HG03575 (cell line): ENCODE data around the gene MIB1.
"Not testable (repeated sequence)": the region's sequence is repeated elsewhere in the genome, so short reads cannot be mapped to it uniquely, and the experiment has no call there.

Experiments
- ATAC-seq: cut with Tn5 transposase; IDR thresholded peaks from one replicate; pipeline ENCODE4 v1.9.1; 2021; ENCODE audit not compliant: unreplicated experiment, insufficient number of reproducible peaks, low FRiP score; ENCODE audit errors: extremely low read depth

MIB1 gene

DNA sequence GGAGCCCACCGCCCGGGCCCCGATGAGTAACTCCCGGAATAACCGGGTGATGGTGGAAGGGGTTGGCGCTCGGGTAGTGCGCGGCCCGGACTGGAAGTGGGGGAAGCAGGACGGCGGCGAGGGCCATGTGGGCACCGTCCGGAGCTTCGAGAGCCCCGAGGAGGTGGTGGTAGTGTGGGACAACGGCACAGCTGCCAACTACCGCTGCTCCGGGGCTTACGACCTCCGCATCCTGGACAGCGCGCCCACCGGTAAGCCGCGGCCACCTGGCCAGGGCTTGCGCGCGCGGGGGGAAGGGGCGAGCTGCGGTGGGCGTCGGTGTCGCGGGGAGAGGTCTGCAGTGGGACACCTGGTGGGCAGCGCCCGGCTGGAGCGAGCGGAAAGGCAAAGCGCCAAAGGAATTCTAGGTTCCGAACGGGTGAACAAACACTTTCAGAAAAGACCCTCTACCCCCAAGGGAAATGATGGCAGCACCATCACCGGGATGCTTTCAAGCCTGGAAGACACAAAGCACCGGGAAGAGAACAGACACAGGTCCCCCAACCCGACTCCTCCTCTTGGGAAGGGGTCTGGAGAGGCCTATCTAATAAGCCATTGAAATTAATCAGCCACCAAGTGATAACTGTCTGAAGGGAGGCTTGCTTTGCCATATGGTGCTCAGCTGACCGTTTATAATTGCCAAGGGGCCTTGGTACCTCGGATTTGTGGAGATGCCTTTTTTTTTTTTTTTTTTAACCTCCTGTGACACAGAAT, 1.1 kb downstream of the MIB1 start:
- no peak for ATAC-seq

DNA sequence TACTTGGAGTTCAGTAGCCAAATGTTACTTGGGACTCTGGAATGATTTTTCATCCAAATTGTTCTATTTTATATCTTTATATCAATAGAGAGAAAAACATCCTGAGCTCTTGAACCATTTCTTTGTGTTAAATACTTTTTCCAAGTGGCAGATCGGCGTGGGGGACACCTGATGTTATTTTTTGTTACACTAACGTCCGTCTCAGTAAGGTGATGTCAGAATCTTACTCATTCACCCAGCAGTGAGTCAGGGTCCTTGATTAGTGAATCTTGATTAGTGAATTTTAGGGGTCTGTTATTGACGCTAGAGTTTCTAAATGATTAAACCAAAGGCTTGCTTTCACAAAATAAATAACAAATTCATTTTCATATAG, 1.7 kb downstream of the MIB1 start:
- no peak for ATAC-seq

DNA sequence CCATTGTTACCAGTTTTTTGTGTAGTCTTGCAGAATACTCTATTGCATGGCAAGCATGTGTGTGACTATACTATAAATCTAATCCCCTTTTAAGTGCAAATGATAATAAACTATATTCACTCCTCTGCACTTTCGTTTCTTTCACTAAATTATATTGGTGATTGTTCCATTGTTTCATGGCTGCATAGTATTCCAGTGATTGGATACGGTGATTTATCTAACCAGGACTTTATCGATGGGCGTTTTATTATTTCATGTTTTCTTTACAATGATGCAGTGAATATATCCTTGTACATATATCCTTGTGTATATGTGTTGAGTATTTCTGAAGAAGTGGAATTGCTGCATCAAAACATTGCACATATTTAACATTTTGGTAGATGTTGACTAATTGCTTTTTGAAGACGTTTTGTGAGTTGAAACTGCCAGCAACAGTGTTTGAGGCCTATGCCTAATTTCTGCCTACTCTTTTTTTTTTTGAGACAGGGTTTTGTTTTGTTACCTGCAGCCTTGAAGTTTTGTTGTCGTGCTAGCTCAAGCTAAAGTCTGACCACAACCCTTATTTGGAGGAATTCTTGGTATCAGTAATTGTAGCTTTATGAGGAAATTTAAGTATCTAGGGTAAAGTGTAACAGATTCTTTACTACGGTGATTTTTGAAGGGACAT, 2.7 kb downstream of the MIB1 start:
- ATAC-seq = no peak

DNA sequence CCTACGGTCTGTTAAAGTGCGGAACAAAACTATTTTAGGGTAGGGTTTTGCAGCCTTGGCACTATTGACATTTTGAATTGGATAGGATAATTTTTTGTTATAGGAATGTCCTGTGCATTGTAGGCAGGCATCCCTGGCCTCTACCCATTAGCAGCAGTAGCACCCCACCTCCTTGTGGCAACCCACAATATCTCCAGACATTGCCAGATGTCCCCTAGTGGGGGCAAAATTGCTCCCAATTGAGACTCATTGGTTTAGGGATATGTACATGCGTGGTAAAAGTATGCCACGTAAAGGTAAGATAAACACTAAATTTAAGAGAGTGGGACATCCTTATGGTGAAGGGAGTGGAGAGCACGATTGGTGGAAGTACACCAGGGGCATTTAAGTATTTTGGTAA, 4.6 kb downstream of the MIB1 start:
- no peak for ATAC-seq

- ATAC-seq = no peak
These were observed 6.7 kb downstream of the MIB1 start for GRCh38 chr18:21747268-21747667.

DNA sequence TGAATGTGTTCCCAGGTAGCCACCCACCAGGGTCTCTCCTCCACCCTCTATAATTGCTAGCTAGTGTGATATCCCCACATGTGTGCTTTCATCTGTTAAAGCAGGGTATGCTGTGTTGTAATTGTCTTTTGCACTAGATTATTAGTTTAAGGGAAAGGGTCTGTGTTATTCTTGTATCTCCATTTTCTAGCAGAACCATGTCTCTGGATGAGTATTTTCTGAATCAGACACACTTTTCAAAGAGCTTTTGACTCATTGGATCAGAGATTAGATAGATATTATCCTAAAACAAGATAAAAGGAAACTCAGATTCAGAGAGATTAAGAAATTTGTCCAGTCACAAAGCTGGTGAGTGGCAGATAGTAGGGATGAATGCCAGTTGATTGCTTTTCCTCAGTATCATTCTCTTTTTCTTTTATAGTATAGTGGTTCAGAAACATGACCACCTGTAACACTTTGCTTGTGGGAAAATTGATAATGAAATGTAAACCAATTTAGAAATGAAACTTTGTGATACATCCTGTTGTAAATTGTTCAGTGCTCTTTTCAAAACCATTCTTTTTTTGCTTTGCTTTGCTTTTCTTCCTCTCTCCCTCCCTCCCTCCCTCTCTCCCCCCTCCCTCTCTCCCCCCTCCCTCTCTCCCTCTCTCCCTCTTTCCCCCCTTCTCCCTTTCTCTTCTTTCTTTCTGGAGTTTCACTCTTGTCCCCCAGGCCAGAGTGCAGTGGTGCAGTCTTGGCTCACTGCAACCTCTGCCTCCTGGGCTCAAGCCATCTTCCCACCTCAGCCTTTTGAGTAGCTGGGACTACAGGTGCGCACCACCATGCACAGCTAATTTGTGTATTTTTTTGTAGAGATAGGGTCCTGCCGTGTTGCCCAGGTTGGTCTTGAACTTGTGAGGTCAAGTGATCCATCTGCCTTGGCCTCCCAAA, 7.4 kb downstream of the MIB1 start:
- ATAC-seq = no peak

- no peak for ATAC-seq
These were observed 17.2 kb downstream of the MIB1 start for GRCh38 chr18:21757833-21758232.

DNA sequence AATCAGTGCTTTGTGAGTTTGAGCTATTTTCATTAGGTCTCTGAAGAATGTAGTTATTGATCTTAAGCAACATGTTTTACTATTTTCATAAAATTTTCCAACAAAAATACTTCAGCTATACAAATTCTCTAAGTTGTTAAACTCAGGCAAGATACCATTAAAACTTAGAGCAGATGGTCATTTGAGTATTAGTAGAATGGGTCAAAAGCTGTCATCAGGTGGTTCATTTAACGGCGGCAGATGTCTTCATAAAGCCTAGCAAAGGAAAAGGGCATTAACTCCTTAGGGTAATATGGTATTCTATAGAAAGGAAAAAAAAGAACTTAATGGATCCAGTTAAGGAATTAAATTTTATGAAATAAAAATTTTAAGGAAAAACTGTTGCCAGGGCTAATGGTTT, 19.2 kb downstream of the MIB1 start:
- no peak for ATAC-seq

- no peak for ATAC-seq
These were observed 19.7 kb downstream of the MIB1 start for GRCh38 chr18:21760321-21760720.

GRCh38 chr18:21761471-21762115, 21.0 kb downstream of the MIB1 start:
- ATAC-seq = no peak

DNA sequence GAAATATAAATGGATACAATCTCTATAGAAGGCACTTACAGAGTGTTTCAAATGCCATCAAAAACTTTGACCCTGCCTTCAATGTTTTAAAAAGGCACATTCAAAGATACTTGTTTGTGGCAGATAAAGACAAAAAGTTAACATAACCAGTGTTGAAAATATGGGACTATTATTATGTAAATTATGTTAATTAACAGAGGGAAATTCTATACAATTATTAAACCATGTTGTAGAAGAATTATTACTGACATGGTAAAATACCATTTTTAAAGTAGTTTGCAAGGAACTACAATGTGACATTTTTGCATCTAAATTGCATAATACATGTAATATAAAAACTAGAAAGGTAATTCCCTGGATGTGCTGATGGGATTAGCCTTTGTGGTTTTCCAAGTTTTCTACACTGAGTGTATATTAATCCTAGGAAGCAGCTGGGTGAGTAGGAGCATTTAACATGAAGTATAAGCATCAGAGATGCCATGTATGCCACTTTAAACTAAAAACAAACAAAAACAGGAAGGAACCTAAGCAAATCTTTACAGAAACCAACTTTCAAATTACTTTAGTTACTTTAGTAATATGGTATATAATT, 21.7 kb downstream of the MIB1 start:
- ATAC-seq = no peak

DNA sequence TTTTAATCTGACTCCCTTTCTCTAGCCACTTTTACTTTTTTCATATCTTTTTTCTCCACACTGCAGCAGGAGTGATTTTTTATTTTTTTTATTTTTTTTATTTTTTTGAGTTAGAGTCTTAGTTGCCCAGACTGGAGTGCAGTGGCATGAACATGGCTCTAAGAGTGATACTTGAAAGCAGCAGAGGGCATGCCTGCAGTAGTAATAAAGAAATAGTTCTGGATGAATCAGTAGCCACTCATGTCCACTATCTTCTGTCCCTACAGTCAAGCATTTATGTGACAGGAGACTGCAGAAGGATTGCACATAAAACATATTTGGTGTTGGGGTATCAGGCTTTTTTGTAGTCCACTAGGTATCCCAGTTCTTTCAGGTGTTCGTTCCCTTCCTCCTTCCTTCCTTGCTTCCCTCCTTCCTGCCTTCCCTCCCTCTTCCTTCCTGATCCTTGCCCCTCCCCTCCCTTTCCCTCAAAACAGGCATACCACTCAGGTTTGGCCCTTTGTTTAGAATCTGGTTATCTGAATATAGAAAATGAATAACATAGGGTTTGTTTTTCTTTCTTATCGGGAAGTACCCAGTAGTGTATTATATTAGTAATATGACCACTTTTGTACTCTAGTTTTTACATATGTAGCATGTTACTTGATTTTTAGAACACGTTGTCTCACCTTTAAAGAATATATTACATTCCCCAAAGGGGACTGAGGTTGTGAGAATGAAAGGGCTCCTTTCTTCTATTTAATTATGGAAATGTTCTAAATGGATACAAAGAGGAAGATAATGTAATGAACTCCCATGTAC, 23.5 kb downstream of the MIB1 start:
- ATAC-seq = no peak

DNA sequence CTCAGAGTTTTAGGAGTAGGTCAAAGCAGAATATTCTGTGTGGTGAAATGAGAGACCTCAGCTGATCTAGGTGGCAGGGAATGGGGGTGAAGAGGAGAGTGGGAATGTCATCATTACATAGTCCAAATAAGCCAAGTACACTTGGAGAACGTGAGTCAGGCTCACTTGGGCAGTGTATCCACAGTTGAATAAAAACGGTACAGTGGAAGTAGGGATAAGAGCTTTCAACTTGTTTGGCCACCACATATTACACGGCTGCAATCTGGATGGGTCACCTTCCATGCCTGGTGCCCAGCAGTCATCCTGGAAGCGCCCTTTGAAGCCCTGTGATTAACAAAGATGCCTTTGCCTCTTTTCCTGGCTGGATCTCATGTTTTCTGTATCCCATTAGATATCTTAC, 28.6 kb downstream of the MIB1 start:
- ATAC-seq = no peak

GRCh38 chr18:21774722-21775121, 34.1 kb downstream of the MIB1 start:
- ATAC-seq = no peak

- no peak for ATAC-seq
These were observed 37.2 kb downstream of the MIB1 start for GRCh38 chr18:21777814-21778213.

- no peak for ATAC-seq
These were observed 45.9 kb downstream of the MIB1 start for GRCh38 chr18:21786526-21786925.

DNA sequence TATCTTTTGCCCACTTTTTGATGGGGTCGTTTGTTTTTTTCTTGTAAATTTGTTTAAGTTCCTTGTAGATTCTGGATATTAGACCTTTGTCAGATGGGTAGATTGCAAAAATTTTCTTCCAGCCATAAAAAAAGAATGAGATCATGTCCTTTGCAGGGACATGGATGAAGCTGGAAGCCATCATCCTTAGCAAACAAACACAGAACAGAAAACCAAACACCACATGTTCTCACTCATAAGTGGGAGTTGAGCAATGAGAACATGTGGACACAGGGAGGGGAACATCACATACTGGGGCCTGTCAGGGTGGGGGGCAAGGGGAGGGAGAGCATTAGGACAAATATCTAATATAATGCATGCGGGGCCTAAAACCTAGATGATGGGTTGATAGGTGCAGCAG, 55.5 kb downstream of the MIB1 start:
- ATAC-seq = not testable (repeated sequence)

DNA sequence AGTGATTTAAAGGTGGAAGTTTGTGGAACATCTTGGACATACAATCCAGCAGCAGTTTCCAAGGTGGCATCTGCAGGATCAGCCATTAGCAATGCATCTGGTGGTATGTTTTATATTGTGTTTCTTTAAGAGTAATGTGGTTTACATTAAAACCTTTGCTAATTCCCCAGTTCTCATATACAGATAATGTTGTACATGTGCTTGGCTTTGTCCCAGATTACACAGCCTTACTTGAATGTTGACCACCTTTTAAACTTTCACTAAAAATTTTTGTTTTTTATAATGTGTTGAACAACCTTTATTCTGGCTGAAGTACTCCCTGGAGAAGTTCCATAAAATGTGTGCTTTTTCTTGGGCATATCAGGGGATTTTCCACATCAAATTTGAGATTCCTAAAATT, 57.5 kb downstream of the MIB1 start:
- no peak for ATAC-seq
